ENCODE results near the gene PTGIS. TPM values are rescaled to one million over a fixed set of nuclear protein-coding genes. Genes with fewer than 3 reads are reported as not detected.

PTGIS gene
- total and polyA plus RNA-seq, 8 donors = 4.9 to 84.8 (median 14.9) TPM

- Histone ChIP-seq H3K27me3 (peaks cover 0 to 9% (median 0%) of the 10 kb centered on the region in 3 donors), H3K27ac (no peak overlapping the region), H3K9me3 (peaks cover 0 to 4% (median 0%) of the 10 kb centered on the region in 4 donors), H3K4me3 (no peak overlapping the region), H3K4me1 (no peaks in the 10 kb centered on the region), H3K36me3 (no peaks in the 10 kb centered on the region)
- no peak for TF ChIP-seq POLR2AphosphoS5 (IDR thresholded peaks at IDR 0.05)
- WGBS, 5 donors = 36 to 58% (median 50%) methylated on average over 1 of the region's 1 CpG
- intact Hi-C loops (cut with DNase I; ENCODE audit: low total_unique reads) = no loop called here
- DNase-seq = no peak
Observed at GRCh38 chr20:49497398-49497669, 70.6 kb downstream of the PTGIS start.

- TF ChIP-seq POLR2AphosphoS5 (IDR thresholded peaks at IDR 0.05) = no peak
- TF ChIP-seq, protein P1, sequence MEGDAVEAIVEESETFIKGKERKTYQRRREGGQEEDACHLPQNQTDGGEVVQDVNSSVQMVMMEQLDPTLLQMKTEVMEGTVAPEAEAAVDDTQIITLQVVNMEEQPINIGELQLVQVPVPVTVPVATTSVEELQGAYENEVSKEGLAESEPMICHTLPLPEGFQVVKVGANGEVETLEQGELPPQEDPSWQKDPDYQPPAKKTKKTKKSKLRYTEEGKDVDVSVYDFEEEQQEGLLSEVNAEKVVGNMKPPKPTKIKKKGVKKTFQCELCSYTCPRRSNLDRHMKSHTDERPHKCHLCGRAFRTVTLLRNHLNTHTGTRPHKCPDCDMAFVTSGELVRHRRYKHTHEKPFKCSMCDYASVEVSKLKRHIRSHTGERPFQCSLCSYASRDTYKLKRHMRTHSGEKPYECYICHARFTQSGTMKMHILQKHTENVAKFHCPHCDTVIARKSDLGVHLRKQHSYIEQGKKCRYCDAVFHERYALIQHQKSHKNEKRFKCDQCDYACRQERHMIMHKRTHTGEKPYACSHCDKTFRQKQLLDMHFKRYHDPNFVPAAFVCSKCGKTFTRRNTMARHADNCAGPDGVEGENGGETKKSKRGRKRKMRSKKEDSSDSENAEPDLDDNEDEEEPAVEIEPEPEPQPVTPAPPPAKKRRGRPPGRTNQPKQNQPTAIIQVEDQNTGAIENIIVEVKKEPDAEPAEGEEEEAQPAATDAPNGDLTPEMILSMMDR (IDR thresholded peaks at IDR 0.05) = no peak
- TF ChIP-seq POLR2A (IDR thresholded peaks at IDR 0.05) = no peak
- no peak for TF ChIP-seq EP300 (IDR thresholded peaks at IDR 0.05)
- intact Hi-C loops (cut with DNase I; ENCODE audit: low total_unique reads) = no loop called here
- peaks cover 0 to 9% (median 0%) of the 10 kb centered on the region in 3 donors for H3K27me3 ChIP-seq
- WGBS, 5 donors = 53 to 70% (median 66%) methylated on average over 5 of the region's 5 CpGs
- H3K4me1 ChIP-seq = no peaks in the 10 kb centered on the region
- DNase-seq = no peak
- no peaks in the 10 kb centered on the region for H3K36me3 ChIP-seq
- no peak overlapping the region for H3K4me3 ChIP-seq
- H3K27ac ChIP-seq = no peak overlapping the region
- peaks cover 0 to under 1% (median 0%) of the 10 kb centered on the region in 4 donors for H3K9me3 ChIP-seq
Observed at GRCh38 chr20:49496553-49497397, 71.2 kb downstream of the PTGIS start.

- no peaks in the 10 kb centered on the region for H3K4me1 ChIP-seq
- intact Hi-C loops (cut with DNase I; ENCODE audit: low total_unique reads) = no loop called here
Observed at GRCh38 chr20:49496043-49496442, 71.9 kb downstream of the PTGIS start.

GRCh38 chr20:49490689-49491088 is 77.2 kb downstream of the PTGIS start:
- 35 to 81% (median 50%) methylated on average over 1 of the region's 1 CpG for WGBS, 5 donors
- TF ChIP-seq EP300 (IDR thresholded peaks at IDR 0.05) (no peak), POLR2A (IDR thresholded peaks at IDR 0.05) (no peak), POLR2AphosphoS5 (IDR thresholded peaks at IDR 0.05) (no peak)
- TF ChIP-seq, protein P1 (IDR thresholded peaks at IDR 0.05) = no peak
- DNase-seq = no peak
- Histone ChIP-seq H3K4me3 (no peak overlapping the region), H3K4me1 (no peaks in the 10 kb centered on the region), H3K27me3 (peaks cover 0 to 30% (median 14%) of the 10 kb centered on the region in 3 donors), H3K36me3 (no peaks in the 10 kb centered on the region), H3K9me3 (no peaks in the 10 kb centered on the region), H3K27ac (no peak overlapping the region)
- intact Hi-C loops (cut with DNase I; ENCODE audit: low total_unique reads) = no loop called here

More at GRCh38 chr20:49496043-49496442, 71.9 kb downstream of the PTGIS start:
- 76 to 87% (median 82%) methylated on average over 4 of the region's 4 CpGs for WGBS, 5 donors
- Histone ChIP-seq H3K36me3 (no peaks in the 10 kb centered on the region), H3K4me3 (no peak overlapping the region), H3K9me3 (no peaks in the 10 kb centered on the region), H3K27ac (no peak overlapping the region), H3K27me3 (peaks cover 0 to 9% (median 0%) of the 10 kb centered on the region in 3 donors)
- DNase-seq = no peak
- TF ChIP-seq, protein P1 (IDR thresholded peaks at IDR 0.05) = no peak
- TF ChIP-seq EP300 (IDR thresholded peaks at IDR 0.05) (no peak), POLR2AphosphoS5 (IDR thresholded peaks at IDR 0.05) (no peak), POLR2A (IDR thresholded peaks at IDR 0.05) (no peak)

DNA sequence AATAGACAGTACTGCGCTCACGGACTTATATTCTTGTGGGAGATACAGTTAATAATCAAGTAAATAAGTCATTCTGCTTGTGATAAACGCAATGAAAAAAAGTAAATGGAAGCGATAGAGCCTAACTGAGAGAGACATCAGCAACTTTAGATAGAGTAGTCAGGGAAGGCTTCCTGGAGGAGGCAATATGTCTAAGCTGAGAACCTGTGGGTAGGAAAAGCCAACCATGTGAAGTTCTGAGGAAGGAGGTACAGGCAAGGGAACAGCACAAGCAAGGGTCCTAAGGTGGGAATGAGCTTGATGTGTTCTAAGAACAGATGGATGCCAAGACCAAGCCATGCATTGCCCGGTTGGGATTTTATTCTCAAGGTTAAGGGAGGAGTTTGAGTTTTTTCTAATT is 78.2 kb downstream of the PTGIS start:
- Histone ChIP-seq H3K9me3 (no peaks in the 10 kb centered on the region), H3K4me3 (no peak overlapping the region), H3K27me3 (peaks cover 0 to 39% (median 24%) of the 10 kb centered on the region in 3 donors), H3K27ac (no peak overlapping the region), H3K4me1 (peaks cover 2 to 3% (median 3%) of the 10 kb centered on the region in 4 donors), H3K36me3 (no peaks in the 10 kb centered on the region)
- intact Hi-C loops (cut with DNase I; ENCODE audit: low total_unique reads) = loop anchor here (10.0 kb wide), 1 partner anchor 155 kb away; no protein-coding TSS in a partner anchor
- 83 to 94% (median 88%) methylated on average over 5 of the region's 5 CpGs for WGBS, 5 donors
- TF ChIP-seq, protein P1 (IDR thresholded peaks at IDR 0.05) = no peak
- no peak for TF ChIP-seq POLR2A (IDR thresholded peaks at IDR 0.05)
- no peak for TF ChIP-seq POLR2AphosphoS5 (IDR thresholded peaks at IDR 0.05)
- TF ChIP-seq EP300 (IDR thresholded peaks at IDR 0.05) = no peak
- no peak for DNase-seq
